K562 (cell line): ENCODE data around the gene SLC6A20. TPM values are rescaled to one million over a fixed set of nuclear protein-coding genes. Genes with fewer than 3 reads are reported as not detected.

ENCODE experiments used
- ATAC-seq: fragments of 200-7000 bp; cut with Tn5 transposase; 3 replicates; pipeline ENCODE4 v1.9.1; 2020; ENCODE audit warnings: moderate library complexity
- BruUV-seq: library from RNA; stranded (reverse); fragments of 400-500 nt; replicated peaks from 2 replicates; lab custom pipeline; 2021; lab: Mats Ljungman, UMichigan
- CTCF ChIA-PET: fragments of 300-600 bp; formaldehyde crosslinking; extraction: SDS; loops from one replicate; lab custom pipeline; 2021; ENCODE audit warnings: low intra/inter-chr PET ratio; lab: Yijun Ruan, JAX
- POLR2A ChIA-PET: fragments of 300-600, 350-650 bp; sonication (Branson Sonifier 250); formaldehyde crosslinking; extraction: SDS; loops from one replicate; lab custom pipeline; 2021; ENCODE audit warnings: antibody characterized with exemption, inconsistent platforms; lab: Yijun Ruan, JAX
- DNase-seq, 4 experiments: peaks; one replicate each; pipeline versions ENCODE4 v3.0.0 to v3.0.0-alpha.2; 2011 to 2018; ENCODE audit warnings: low spot score in 3 of 4, mixed read lengths in 3 of 4; ENCODE audit errors: extremely low read depth in 1 of 4
- FAIRE-seq: peaks from 2 replicates; lab custom pipeline; 2011; peaks lifted over from hg19 to GRCh38; lab: Jason Lieb, UNC
- H2AFZ ChIP-seq: 2 replicates; pipeline ENCODE4 v1.6.0; 2011; ENCODE audit warnings: low read depth, low read length, control low read depth, inconsistent platforms
- H3K27ac ChIP-seq: fragments of 200-600 bp; 3 replicates; pipeline ENCODE4 v1.8.0; 2011; ENCODE audit warnings: low read depth, mild to moderate bottlenecking, control low read depth, inconsistent platforms, low read length, moderate library complexity, mixed read lengths; ENCODE audit errors: extremely low read depth
- H3K27me3 ChIP-seq, 2 experiments: fragments of 300-600 bp in 1 of 2; 2 replicates in 1 of 2; 3 replicates in 1 of 2; pipeline versions ENCODE4 v1.6.0 to v1.8.0; 2011; ENCODE audit warnings: inconsistent platforms in 2 of 2, low read length in 2 of 2, mild to moderate bottlenecking in 1 of 2, mixed read lengths in 1 of 2, moderate library complexity in 1 of 2; ENCODE audit not compliant: control insufficient read depth in 2 of 2, insufficient read depth in 2 of 2
- H3K36me3 ChIP-seq: fragments of 300-600 bp; 3 replicates; pipeline ENCODE4 v1.8.0; 2011; ENCODE audit warnings: mild to moderate bottlenecking, low read length, inconsistent platforms; ENCODE audit not compliant: control insufficient read depth, insufficient read depth
- H3K4me1 ChIP-seq, 2 experiments: fragments of 200-600 bp in 1 of 2; replicated peaks in 1 of 2; 2 replicates in 1 of 2; 3 replicates in 1 of 2; pipeline versions ENCODE4 v1.5.1 to v1.8.0; 2011; ENCODE audit warnings: inconsistent platforms in 2 of 2, low read length in 2 of 2, mild to moderate bottlenecking in 1 of 2, mixed read lengths in 1 of 2, moderate library complexity in 1 of 2; ENCODE audit not compliant: control insufficient read depth in 2 of 2, insufficient read depth in 2 of 2
- H3K4me2 ChIP-seq: 2 replicates; pipeline ENCODE4 v1.6.1; 2011; ENCODE audit warnings: low read length, control low read depth, inconsistent platforms, mixed read lengths; ENCODE audit not compliant: insufficient read depth
- H3K4me3 ChIP-seq: fragments of 200-600 bp; sonication (generic), shearing (Covaris generic); 2 replicates; pipeline ENCODE4 v1.5.1; 2016; ENCODE audit warnings: control low read depth, inconsistent platforms
- H3K79me2 ChIP-seq: fragments of 200-600 bp; 3 replicates; pipeline ENCODE4 v1.8.0; 2011; ENCODE audit warnings: low read length, inconsistent platforms; ENCODE audit not compliant: control insufficient read depth, insufficient read depth
- H3K9ac ChIP-seq, 2 experiments: 2 replicates each; pipeline versions ENCODE4 v1.6.0 to v1.6.1; 2011; ENCODE audit warnings: low read depth in 2 of 2, low read length in 2 of 2, control low read depth in 1 of 2, inconsistent platforms in 1 of 2, mild to moderate bottlenecking in 1 of 2, mixed read lengths in 1 of 2; ENCODE audit not compliant: insufficient read depth in 1 of 2
- H3K9me1 ChIP-seq: one replicate; pipeline ENCODE4 v1.6.0; 2011; ENCODE audit warnings: inconsistent platforms, mild to moderate bottlenecking, low read length, moderate library complexity; ENCODE audit not compliant: control insufficient read depth, insufficient read depth
- H3K9me3 ChIP-seq: replicated peaks from 2 replicates; pipeline ENCODE4 v1.5.1; 2011; ENCODE audit warnings: low read depth, low read length, inconsistent platforms; ENCODE audit not compliant: control insufficient read depth, insufficient read depth
- H4K20me1 ChIP-seq: replicated peaks from 2 replicates; pipeline ENCODE4 v1.6.1; 2011; ENCODE audit warnings: low read length, inconsistent platforms, mixed read lengths; ENCODE audit not compliant: control insufficient read depth, insufficient read depth
- CLOCK ChIP-seq: fragments of 250-450 bp; sonication (Bioruptor Pico); IDR thresholded peaks from 2 replicates; pipeline ENCODE4 v1.4.0; 2020; ENCODE audit warnings: mild to moderate bottlenecking, moderate library complexity, borderline replicate concordance
- NONO ChIP-seq, 2 experiments: fragments of 200-400 bp in 1 of 2; fragments of 450-650 bp in 1 of 2; formaldehyde crosslinking in 1 of 2; IDR thresholded peaks; 2 replicates each; pipeline ENCODE4 v1.6.1; 2017; ENCODE audit warnings: low read depth in 2 of 2, mild to moderate bottlenecking in 2 of 2, moderate library complexity in 2 of 2, low read length in 1 of 2
- RBM14 ChIP-seq: fragments of 200-400 bp; formaldehyde crosslinking; IDR thresholded peaks from 2 replicates; pipeline ENCODE4 v1.6.1; 2018; ENCODE audit warnings: low read depth, mild to moderate bottlenecking, low read length, moderate library complexity, borderline replicate concordance; ENCODE audit not compliant: insufficient read depth
- SUPT5H ChIP-seq: fragments of 450-650 bp; IDR thresholded peaks from 2 replicates; pipeline ENCODE4 v1.6.1; 2016
- ZNF431 ChIP-seq: sonication (generic); formaldehyde crosslinking; IDR thresholded peaks from 2 replicates; pipeline ENCODE4 v1.8.0; 2022; ENCODE audit warnings: mild to moderate bottlenecking, missing genetic modification reagents
- ZNF551 ChIP-seq: fragments of 250-450 bp; sonication (Bioruptor Pico); IDR thresholded peaks from 2 replicates; pipeline ENCODE4 v1.5.0; 2021; ENCODE audit warnings: mild to moderate bottlenecking, moderate library complexity
- WGBS: fragments of 100-300 bp; shearing (Covaris generic); methylation state at CpG from one replicate; pipeline ENCODE4 v1.1.6; 2016; ENCODE audit warnings: low coverage, mixed read lengths; ENCODE audit not compliant: insufficient coverage; ENCODE audit errors: missing lambda C conversion rate; 5-methylcytosine and 5-hydroxymethylcytosine counted together
- in situ Hi-C: fragments of 300-500 bp; cut with MboI; formaldehyde crosslinking; loops from 4 replicates; pipeline ENCODE4 v1.15.0; 2018; ENCODE audit warnings: inconsistent platforms, mixed read lengths
- intact Hi-C: fragments of 100-400 bp; cut with micrococcal nuclease; formaldehyde crosslinking; loops from 2 replicates; pipeline ENCODE4 v1.14.2; 2022
- polyA plus RNA-seq, 8 experiments: library from polyadenylated mRNA; depleted of rRNA in 4 of 8; stranded (reverse) in 5 of 8; unstranded in 3 of 8; fragments of >200 nt; fragmentation: Nextera tagmentation in 2 of 8; fragmentation: Illumina TruSeq in 1 of 8; extraction: Ambion mirVana in 2 of 8; extraction: Trizol in 1 of 8; gene quantifications; 2 replicates each; pipeline versions ENCODE4 v1.2.1 to v1.2.3, GENCODE V29; 2011 to 2014; ENCODE audit warnings: inconsistent platforms in 1 of 8, missing spikeins in 1 of 8
- total RNA-seq, 7 experiments: library from RNA; depleted of rRNA in 6 of 7; stranded (reverse); fragments of >200 nt in 6 of 7; fragmentation: Illumina TruSeq in 2 of 7; extraction: Trizol in 2 of 7; gene quantifications; 2 replicates each; pipeline versions ENCODE4 v1.2.1 to v1.2.3, GENCODE V29; 2011 to 2021; ENCODE audit warnings: low replicate concordance in 1 of 7

SLC6A20 gene
- total and polyA plus RNA-seq, 9 of the 15 experiments (the other 6 are each of a cell fraction or from before 2014, with no cell fraction given), result not detected

GRCh38 chr3:45749880-45750279, 46.5 kb downstream of the SLC6A20 start:
- Histone ChIP-seq H3K79me2 (no peaks in the 10 kb centered on the region), H2AFZ (no peak overlapping the region), H3K36me3 (peaks cover 9% of the 10 kb centered on the region; the same call in 2 of the 3 replicates), H3K4me3 (no peak overlapping the region), H3K9ac (no peak overlapping the region), H3K27me3 (peaks cover 9 to 27% of the 10 kb centered on the region in 2 experiments; a peak in 4 of 5 replicates), H3K4me1 (peaks cover 0 to 4% of the 10 kb centered on the region in 2 experiments; a peak in 1 of 5 replicates), H3K4me2 (no peak overlapping the region), H4K20me1 (no peaks in the 10 kb centered on the region)
- FAIRE-seq, result no peak
- DNase-seq, result no peak
- POLR2A ChIA-PET, result interaction anchor here (0.6 to 1.6 kb wide), 4 partner anchors 16 to 174 kb away, joined by 3 read pairs; partner anchors contain the start of gene LZTFL1
- intact Hi-C loops, result no loop called here
- no peak for ATAC-seq
- no TSS peak for BruUV-seq
- no peak for TF ChIP-seq RBM14
- no peak for TF ChIP-seq NONO (IDR thresholded peaks at IDR 0.05; ENCODE audit: low read depth in 2 of 2, low read length in 1 of 2)
- no peak for TF ChIP-seq SUPT5H
- no peak for TF ChIP-seq CLOCK (CRISPR knock-in tag)
- TF ChIP-seq ZNF431 (CRISPR knock-in tag), result no peak
- TF ChIP-seq ZNF551 (CRISPR knock-in tag), result no peak
- TF ChIP-seq, all 486 proteins: peak for 0
- in situ Hi-C loops, result loop anchor here (5.0 to 10.0 kb wide), 2 partner anchors 182 to 325 kb away; no protein-coding TSS in a partner anchor
- CTCF ChIA-PET, result no interaction called here
- H3K9me1 ChIP-seq, result no peaks in the 10 kb centered on the region
- 4% methylated on average over 4 of the region's 4 CpGs for WGBS
- no peak overlapping the region for H3K27ac ChIP-seq
- no peaks in the 10 kb centered on the region for H3K9me3 ChIP-seq
